ENCODE measurements around the gene NKAIN2.
A peak's percentile ranks its signal among the peaks of the same experiment; 100 is the strongest.

The NKAIN2 gene

DNA sequence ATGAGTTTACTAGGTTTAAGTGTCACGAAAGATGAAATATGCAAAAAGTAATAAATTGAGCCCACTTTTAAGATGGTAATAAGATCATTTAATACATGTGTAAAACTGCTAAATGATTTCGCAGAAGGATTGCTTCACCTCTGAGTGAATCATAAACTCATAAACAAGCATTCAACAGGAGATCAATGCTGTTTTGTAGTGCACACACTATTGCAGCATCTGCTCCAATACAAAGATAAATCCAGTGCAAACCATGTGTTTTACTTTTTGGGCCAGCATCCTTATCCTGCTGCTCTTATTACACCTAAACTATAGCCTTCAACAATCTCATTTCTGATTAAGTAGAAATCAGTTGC is 400.1 kb downstream of the NKAIN2 start:
- TF ChIP-seq, protein P1, sequence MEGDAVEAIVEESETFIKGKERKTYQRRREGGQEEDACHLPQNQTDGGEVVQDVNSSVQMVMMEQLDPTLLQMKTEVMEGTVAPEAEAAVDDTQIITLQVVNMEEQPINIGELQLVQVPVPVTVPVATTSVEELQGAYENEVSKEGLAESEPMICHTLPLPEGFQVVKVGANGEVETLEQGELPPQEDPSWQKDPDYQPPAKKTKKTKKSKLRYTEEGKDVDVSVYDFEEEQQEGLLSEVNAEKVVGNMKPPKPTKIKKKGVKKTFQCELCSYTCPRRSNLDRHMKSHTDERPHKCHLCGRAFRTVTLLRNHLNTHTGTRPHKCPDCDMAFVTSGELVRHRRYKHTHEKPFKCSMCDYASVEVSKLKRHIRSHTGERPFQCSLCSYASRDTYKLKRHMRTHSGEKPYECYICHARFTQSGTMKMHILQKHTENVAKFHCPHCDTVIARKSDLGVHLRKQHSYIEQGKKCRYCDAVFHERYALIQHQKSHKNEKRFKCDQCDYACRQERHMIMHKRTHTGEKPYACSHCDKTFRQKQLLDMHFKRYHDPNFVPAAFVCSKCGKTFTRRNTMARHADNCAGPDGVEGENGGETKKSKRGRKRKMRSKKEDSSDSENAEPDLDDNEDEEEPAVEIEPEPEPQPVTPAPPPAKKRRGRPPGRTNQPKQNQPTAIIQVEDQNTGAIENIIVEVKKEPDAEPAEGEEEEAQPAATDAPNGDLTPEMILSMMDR (conservative IDR thresholded peaks at IDR 0.05; ENCODE audit: low read depth): no peak
- no peak overlapping the region for H3K27ac ChIP-seq
- DNase-seq (ENCODE audit: low spot score): peak; percentile 34
- ChIA-PET POLR2A (ENCODE audit: low non-redundant PET) (no interaction called here), CTCF (no interaction called here)

GRCh38 chr6:124205921-124206320 is 402.3 kb downstream of the NKAIN2 start:
- no peak for DNase-seq (ENCODE audit: low spot score)
- CTCF ChIA-PET: no interaction called here
- POLR2A ChIA-PET (ENCODE audit: low non-redundant PET): no interaction called here
- no peak overlapping the region for H3K27ac ChIP-seq
- TF ChIP-seq, protein P1 (conservative IDR thresholded peaks at IDR 0.05; ENCODE audit: low read depth): no peak

DNA sequence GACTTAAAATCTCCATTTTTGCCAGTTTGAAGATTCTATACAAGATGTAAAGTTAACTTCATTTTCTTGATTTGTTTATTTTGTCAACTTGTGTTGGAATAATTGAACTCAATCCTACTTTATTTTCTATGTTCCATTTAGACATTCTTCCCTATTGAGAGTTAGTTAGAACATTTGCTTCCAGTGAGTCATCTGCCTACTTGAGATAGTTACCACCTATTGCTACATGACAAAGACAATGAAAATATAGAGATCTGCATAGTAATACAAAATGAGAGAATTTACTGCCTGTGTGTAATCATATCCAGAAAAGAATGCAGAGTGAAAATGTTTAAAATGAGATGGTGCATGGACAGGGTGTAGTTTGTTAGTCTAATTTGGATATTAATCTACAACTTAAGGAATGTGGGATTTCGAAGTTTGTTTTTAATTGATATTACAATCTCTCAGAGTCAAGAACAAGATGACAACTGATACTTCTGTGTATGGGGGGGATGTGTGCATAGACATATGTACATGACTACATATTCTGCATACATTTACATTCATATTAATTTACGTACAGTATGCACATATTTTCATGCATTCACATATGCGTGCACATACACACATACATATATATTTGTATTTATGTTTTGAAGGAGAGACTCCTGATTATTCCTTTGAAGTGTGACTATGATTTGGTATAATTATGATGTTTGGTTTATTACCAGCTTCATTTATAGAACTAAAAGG is 420.1 kb downstream of the NKAIN2 start:
- DNase-seq (ENCODE audit: low spot score): peak; percentile 62
- H3K27ac ChIP-seq: no peak overlapping the region
- POLR2A ChIA-PET (ENCODE audit: low non-redundant PET): no interaction called here
- TF ChIP-seq, protein P1 (conservative IDR thresholded peaks at IDR 0.05; ENCODE audit: low read depth): no peak
- CTCF ChIA-PET: no interaction called here

- ChIA-PET CTCF (no interaction called here), POLR2A (ENCODE audit: low non-redundant PET) (no interaction called here)
- H3K27ac ChIP-seq: no peak overlapping the region
- peak; percentile 41 for DNase-seq (ENCODE audit: low spot score)
- TF ChIP-seq, protein P1 (conservative IDR thresholded peaks at IDR 0.05; ENCODE audit: low read depth): no peak
Measured at GRCh38 chr6:124226396-124226795, 422.7 kb downstream of the NKAIN2 start.

GRCh38 chr6:124233221-124233620 is 429.6 kb downstream of the NKAIN2 start:
- ChIA-PET POLR2A (ENCODE audit: low non-redundant PET) (no interaction called here), CTCF (no interaction called here)
- no peak overlapping the region for H3K27ac ChIP-seq
- no peak for DNase-seq (ENCODE audit: low spot score)
- TF ChIP-seq, protein P1 (conservative IDR thresholded peaks at IDR 0.05; ENCODE audit: low read depth): no peak

DNA sequence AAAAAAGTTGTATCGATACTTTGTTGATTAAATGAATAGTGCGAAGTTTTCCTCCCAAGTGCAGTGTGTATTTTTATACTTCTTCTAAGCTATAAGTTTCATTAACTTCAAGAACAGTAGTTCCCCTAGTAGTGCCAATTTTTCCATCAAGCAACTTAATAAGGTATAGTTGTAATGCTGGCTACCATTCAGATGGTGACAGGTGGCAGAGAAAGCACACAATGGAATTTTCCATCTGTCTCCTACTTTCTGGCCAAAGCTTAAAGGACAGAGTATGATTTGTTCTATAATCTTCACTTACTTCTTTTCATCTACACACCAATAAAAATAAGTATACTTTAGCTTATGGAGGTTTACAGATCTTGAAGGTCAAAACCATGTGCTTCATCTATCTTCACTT is 431.1 kb downstream of the NKAIN2 start:
- ChIA-PET POLR2A (ENCODE audit: low non-redundant PET) (no interaction called here), CTCF (interaction anchor here (0.5 kb wide), 1 partner anchor 14 kb away, joined by 3 read pairs; no protein-coding TSS in a partner anchor)
- H3K27ac ChIP-seq: no peak overlapping the region
- TF ChIP-seq, protein P1 (conservative IDR thresholded peaks at IDR 0.05; ENCODE audit: low read depth): no peak
- no peak for DNase-seq (ENCODE audit: low spot score)

All from RWPE1 (cell line).